Nephron progenitor cell (in vitro differentiated cells): ENCODE measurements around the gene KIF1B.

ENCODE experiments used
- DNase-seq: peaks from one replicate; pipeline ENCODE4 v3.0.0; 2021
- H3K27ac Mint-ChIP-seq: 2 replicates; pipeline ENCODE4 v1.8.0; 2021; ENCODE audit warnings: mild to moderate bottlenecking, moderate library complexity, mixed read lengths
- H3K27me3 Mint-ChIP-seq: 2 replicates; pipeline ENCODE4 v1.8.0; 2021; ENCODE audit warnings: mild to moderate bottlenecking, low read depth, mixed read lengths; ENCODE audit not compliant: poor library complexity
- H3K36me3 Mint-ChIP-seq: 2 replicates; pipeline ENCODE4 v1.8.0; 2021; ENCODE audit warnings: low read depth, mixed read lengths
- H3K4me1 Mint-ChIP-seq: 2 replicates; pipeline ENCODE4 v1.8.0; 2021; ENCODE audit warnings: mixed read lengths
- H3K4me3 Mint-ChIP-seq: 2 replicates; pipeline ENCODE4 v1.8.0; 2021; ENCODE audit warnings: mild to moderate bottlenecking, moderate library complexity, mixed read lengths
- H3K9me3 Mint-ChIP-seq: 2 replicates; pipeline ENCODE4 v1.8.0; 2021; ENCODE audit warnings: mild to moderate bottlenecking, moderate library complexity, mixed read lengths
- CTCF ChIP-seq: fragments of 200-600 bp; sonication (generic); IDR thresholded peaks from 2 replicates; pipeline ENCODE4 v1.5.0; 2021; ENCODE audit warnings: antibody characterized with exemption

The KIF1B gene

GRCh38 chr1:10384219-10384618 is 173.8 kb downstream of the KIF1B start:
- no peak for DNase-seq
- Mint-ChIP-seq H3K27me3 (peaks cover 5% of the 10 kb centered on the region), H3K4me3 (no peak overlapping the region), H3K9me3 (no peaks in the 10 kb centered on the region), H3K36me3 (peaks cover 36% of the 10 kb centered on the region), H3K4me1 (peaks cover 13% of the 10 kb centered on the region), H3K27ac (no peak overlapping the region)
- TF ChIP-seq CTCF, result no peak

- H3K4me3 Mint-ChIP-seq, result no peak overlapping the region
- H3K4me1 Mint-ChIP-seq, result peaks cover 13% of the 10 kb centered on the region
- DNase-seq, result no peak
- peak overlapping the region; percentile 84 for H3K27ac Mint-ChIP-seq
- no peak for TF ChIP-seq CTCF
- no peaks in the 10 kb centered on the region for H3K9me3 Mint-ChIP-seq
- H3K36me3 Mint-ChIP-seq, result peaks cover 34% of the 10 kb centered on the region
- peaks cover 8% of the 10 kb centered on the region for H3K27me3 Mint-ChIP-seq
These were observed 176.6 kb downstream of the KIF1B start for GRCh38 chr1:10386761-10387676.

GRCh38 chr1:10387677-10388386 is 177.5 kb downstream of the KIF1B start:
- no peaks in the 10 kb centered on the region for H3K9me3 Mint-ChIP-seq
- peaks cover 13% of the 10 kb centered on the region for H3K4me1 Mint-ChIP-seq
- H3K4me3 Mint-ChIP-seq, result no peak overlapping the region
- DNase-seq, result no peak
- H3K27ac Mint-ChIP-seq, result peak overlapping the region; percentile 84
- no peak for TF ChIP-seq CTCF
- H3K27me3 Mint-ChIP-seq, result peaks cover 5% of the 10 kb centered on the region
- peaks cover 33% of the 10 kb centered on the region for H3K36me3 Mint-ChIP-seq

GRCh38 chr1:10388387-10388715 is 178.0 kb downstream of the KIF1B start:
- Mint-ChIP-seq H3K9me3 (no peaks in the 10 kb centered on the region), H3K27ac (peak overlapping the region; percentile 84), H3K4me1 (peaks cover 13% of the 10 kb centered on the region), H3K4me3 (no peak overlapping the region), H3K27me3 (peaks cover 5% of the 10 kb centered on the region), H3K36me3 (peaks cover 27% of the 10 kb centered on the region)
- TF ChIP-seq CTCF, result no peak
- DNase-seq, result no peak

GRCh38 chr1:10389271-10389973 is 179.1 kb downstream of the KIF1B start:
- Mint-ChIP-seq H3K4me1 (peaks cover 13% of the 10 kb centered on the region), H3K9me3 (peaks cover 9% of the 10 kb centered on the region), H3K4me3 (no peak overlapping the region), H3K27me3 (peaks cover 5% of the 10 kb centered on the region), H3K27ac (no peak overlapping the region), H3K36me3 (peaks cover 28% of the 10 kb centered on the region)
- no peak for TF ChIP-seq CTCF
- no peak for DNase-seq
